H1 (cell line): Measurements from ENCODE around the gene KIR3DL3. TPM values are rescaled to one million over a fixed set of nuclear protein-coding genes. Genes with fewer than 3 reads are reported as not detected.
"Not testable (repeated sequence)": the region's sequence is repeated elsewhere in the genome, so short reads cannot be mapped to it uniquely, and the experiment has no call there.

ENCODE experiments used
- CTCF ChIA-PET: fragments of 300-600 bp; sonication (Branson Sonifier 250); formaldehyde crosslinking; loops from one replicate; lab custom pipeline; 2021; ENCODE audit not compliant: partially characterized antibody; lab: Charles Lee
- POLR2A ChIA-PET: fragments of 300-600 bp; sonication (Branson Sonifier 250); formaldehyde crosslinking; loops from one replicate; lab custom pipeline; 2021; ENCODE audit warnings: inconsistent platforms; ENCODE audit not compliant: partially characterized antibody; lab: Charles Lee
- DNase-seq, 2 experiments: peaks; one replicate each; pipeline versions ENCODE4 v3.0.0 to v3.0.0-alpha.2; 2010 to 2022; ENCODE audit warnings: low spot score in 2 of 2, low read depth in 1 of 2, mixed read lengths in 1 of 2
- FAIRE-seq: peaks from 2 replicates; lab custom pipeline; 2011; peaks lifted over from hg19 to GRCh38; lab: Jason Lieb, UNC
- H2AFZ ChIP-seq: 2 replicates; pipeline ENCODE4 v1.8.1; 2012; ENCODE audit warnings: low read length, inconsistent platforms
- H2AK5ac ChIP-seq: 2 replicates; pipeline ENCODE4 v1.6.1; 2013; ENCODE audit warnings: low read depth, low read length
- H2BK120ac ChIP-seq: replicated peaks from 2 replicates; pipeline ENCODE3; 2013; ENCODE audit warnings: low read depth, low read length, inconsistent platforms
- H2BK12ac ChIP-seq: 2 replicates; pipeline ENCODE4 v1.6.1; 2013; ENCODE audit warnings: low read depth, low read length
- H2BK15ac ChIP-seq: 2 replicates; pipeline ENCODE4 v1.6.1; 2013; ENCODE audit warnings: low read length
- H2BK20ac ChIP-seq: 2 replicates; pipeline ENCODE4 v1.6.1; 2013; ENCODE audit warnings: low read length
- H2BK5ac ChIP-seq: 2 replicates; pipeline ENCODE4 v1.6.1; 2013; ENCODE audit warnings: low read depth, low read length
- H3K14ac ChIP-seq: 2 replicates; pipeline ENCODE4 v1.6.1; 2013; ENCODE audit warnings: inconsistent platforms; ENCODE audit not compliant: insufficient read length
- H3K18ac ChIP-seq: 2 replicates; pipeline ENCODE4 v1.6.1; 2013; ENCODE audit warnings: low read length; ENCODE audit errors: extremely low read depth
- H3K23ac ChIP-seq: 2 replicates; pipeline ENCODE4 v1.6.1; 2013; ENCODE audit warnings: inconsistent platforms; ENCODE audit not compliant: insufficient read length
- H3K23me2 ChIP-seq: 2 replicates; pipeline ENCODE4 v1.6.1; 2013; ENCODE audit warnings: low read depth, low read length
- H3K27ac ChIP-seq: 2 replicates; pipeline ENCODE4 v1.6.1; 2011; ENCODE audit warnings: low read depth, low read length, inconsistent platforms
- H3K27me3 ChIP-seq, 4 experiments: replicated peaks in 1 of 4; 1 replicate in 1 of 4; 2 replicates in 3 of 4; pipeline versions ENCODE4 v1.6.1 to v1.8.1; 2011 to 2013; ENCODE audit warnings: low read length in 3 of 4, mild to moderate bottlenecking in 3 of 4, inconsistent platforms in 2 of 4, mixed read lengths in 2 of 4, moderate library complexity in 1 of 4; ENCODE audit not compliant: control insufficient read depth in 3 of 4, insufficient read depth in 3 of 4; ENCODE audit errors: extremely low read depth in 1 of 4
- H3K36me3 ChIP-seq, 4 experiments: 2 replicates each; pipeline versions ENCODE4 v1.6.1 to v1.8.1; 2011 to 2013; ENCODE audit warnings: mild to moderate bottlenecking in 4 of 4, low read length in 3 of 4, moderate library complexity in 2 of 4, control low read depth in 1 of 4, inconsistent platforms in 1 of 4; ENCODE audit not compliant: insufficient read depth in 4 of 4, control insufficient read depth in 2 of 4
- H3K4ac ChIP-seq: replicated peaks from 2 replicates; pipeline ENCODE3; 2013; ENCODE audit warnings: low read length, low read depth, mixed read lengths, inconsistent platforms; ENCODE audit not compliant: insufficient read length
- H3K4me1 ChIP-seq, 4 experiments: replicated peaks in 1 of 4; 1 replicate in 1 of 4; 2 replicates in 3 of 4; pipeline versions ENCODE4 v1.6.1 to v1.8.1; 2011 to 2013; ENCODE audit warnings: low read length in 3 of 4, inconsistent platforms in 2 of 4, mixed read lengths in 1 of 4; ENCODE audit not compliant: insufficient read depth in 4 of 4, control insufficient read depth in 3 of 4
- H3K4me2 ChIP-seq, 2 experiments: 2 replicates each; pipeline versions ENCODE4 v1.6.1 to v1.8.1; 2011 to 2013; ENCODE audit warnings: low read depth in 2 of 2, low read length in 2 of 2, control low read depth in 1 of 2, inconsistent platforms in 1 of 2, mild to moderate bottlenecking in 1 of 2; ENCODE audit not compliant: insufficient read depth in 1 of 2
- H3K4me3 ChIP-seq, 4 experiments: fragments of 200-600, 300-600 bp in 1 of 4; sonication (generic), shearing (Covaris generic), sonication (Bioruptor Twin) in 1 of 4; 2 replicates each; pipeline versions ENCODE4 v1.5.1 to v1.8.1; 2011 to 2016; ENCODE audit warnings: low read length in 4 of 4, low read depth in 3 of 4, control low read depth in 2 of 4, inconsistent platforms in 2 of 4, mild to moderate bottlenecking in 2 of 4, mixed read lengths in 1 of 4, moderate library complexity in 1 of 4; ENCODE audit not compliant: insufficient read depth in 2 of 4; ENCODE audit errors: extremely low read depth in 1 of 4
- H3K56ac ChIP-seq: replicated peaks from 2 replicates; pipeline ENCODE3; 2013; ENCODE audit warnings: low read depth, mild to moderate bottlenecking, mixed read lengths, low read length, inconsistent platforms; ENCODE audit not compliant: insufficient read length
- H3K79me1 ChIP-seq: 2 replicates; pipeline ENCODE4 v1.6.1; 2013; ENCODE audit warnings: low read depth, low read length, control low read depth
- H3K79me2 ChIP-seq, 2 experiments: 2 replicates each; pipeline versions ENCODE4 v1.6.1 to v1.8.1; 2012 to 2013; ENCODE audit warnings: low read length in 2 of 2, mild to moderate bottlenecking in 2 of 2, inconsistent platforms in 1 of 2; ENCODE audit not compliant: insufficient read depth in 2 of 2, control insufficient read depth in 1 of 2
- H3K9ac ChIP-seq, 4 experiments: replicated peaks in 1 of 4; 1 replicate in 1 of 4; 2 replicates in 3 of 4; pipeline versions ENCODE4 v1.6.1 to v1.8.1; 2011 to 2013; ENCODE audit warnings: low read depth in 3 of 4, low read length in 3 of 4, control low read depth in 2 of 4, mild to moderate bottlenecking in 2 of 4, moderate library complexity in 2 of 4, inconsistent platforms in 1 of 4; ENCODE audit errors: extremely low read depth in 1 of 4
- H3K9me3 ChIP-seq, 2 experiments: 2 replicates each; pipeline versions ENCODE4 v1.6.1 to v1.8.1; 2012 to 2013; ENCODE audit warnings: mild to moderate bottlenecking in 2 of 2, moderate library complexity in 2 of 2, control low read depth in 1 of 2, inconsistent platforms in 1 of 2, low read depth in 1 of 2, low read length in 1 of 2, mixed read lengths in 1 of 2; ENCODE audit not compliant: insufficient read depth in 2 of 2
- H4K20me1 ChIP-seq, 2 experiments: replicated peaks in 1 of 2; 2 replicates each; pipeline versions ENCODE3 to v1.8.1; 2011 to 2013; ENCODE audit warnings: inconsistent platforms in 2 of 2, low read length in 2 of 2, mild to moderate bottlenecking in 1 of 2; ENCODE audit not compliant: insufficient read depth in 2 of 2, control insufficient read depth in 1 of 2
- H4K5ac ChIP-seq: 2 replicates; pipeline ENCODE4 v1.6.1; 2013; ENCODE audit warnings: low read length, low read depth, mixed read lengths, inconsistent platforms; ENCODE audit not compliant: insufficient read length
- H4K8ac ChIP-seq: 2 replicates; pipeline ENCODE4 v1.8.0; 2013; ENCODE audit warnings: mild to moderate bottlenecking, moderate library complexity, low read length, inconsistent platforms; ENCODE audit not compliant: insufficient read depth; ENCODE audit errors: extremely low read depth
- H4K91ac ChIP-seq: replicated peaks from 2 replicates; pipeline ENCODE3; 2013; ENCODE audit warnings: low read length, mixed read lengths, inconsistent platforms; ENCODE audit not compliant: insufficient read length
- WGBS, 2 experiments: shearing (Covaris generic) in 1 of 2; methylation state at CpG; one replicate each; pipeline versions ENCODE4 v1.1.6 to v1.1.7; 2013 to 2015; ENCODE audit warnings: low lambda C conversion rate in 2 of 2, mixed read lengths in 2 of 2, inconsistent platforms in 1 of 2, low coverage in 1 of 2, missing lambda C conversion rate in 1 of 2; ENCODE audit not compliant: insufficient replicate concordance in 2 of 2, insufficient coverage in 1 of 2, insufficient read length in 1 of 2; ENCODE audit errors: extremely low coverage in 1 of 2, missing lambda C conversion rate in 1 of 2; 5-methylcytosine and 5-hydroxymethylcytosine counted together
- polyA plus RNA-seq, 7 experiments: library from polyadenylated mRNA; depleted of rRNA in 3 of 7; stranded (reverse) in 5 of 7; unstranded in 2 of 7; fragments of >200 nt in 5 of 7; fragments of 200-250 nt in 2 of 7; gene quantifications; 1 replicate in 5 of 7; 2 replicates in 1 of 7; 4 replicates in 1 of 7; pipeline versions ENCODE4 v1.2.1 to v1.2.3, GENCODE V29; 2011 to 2013; ENCODE audit warnings: missing spikeins in 2 of 7, mixed read lengths in 2 of 7
- total RNA-seq: library from RNA; stranded (reverse); fragmentation: NEBNext Ultra II Directional; extraction: Animal tissue kit (Norgen Biotek cat#: 25700); gene quantifications from 2 replicates; pipeline ENCODE4 v1.2.1, GENCODE V29; 2021

Gene KIR3DL3
- total and polyA plus RNA-seq, 2 of the 8 experiments (the other 6 are each of a cell fraction or from before 2014, with no cell fraction given), result not detected

GRCh38 chr19:54775830-54776229, 51.6 kb downstream of the KIR3DL3 start:
- H2BK5ac ChIP-seq, H2BK15ac ChIP-seq, CTCF ChIA-PET, H4K20me1 ChIP-seq, H3K36me3 ChIP-seq, H3K4me3 ChIP-seq, H3K4me2 ChIP-seq, H4K91ac ChIP-seq, H3K14ac ChIP-seq, H3K27ac ChIP-seq, H2BK120ac ChIP-seq, FAIRE-seq, H3K18ac ChIP-seq, H3K27me3 ChIP-seq, H2BK12ac ChIP-seq, H3K23ac ChIP-seq, H3K79me2 ChIP-seq, DNase-seq, H4K5ac ChIP-seq, H4K8ac ChIP-seq, H3K56ac ChIP-seq, H2AFZ ChIP-seq, H2AK5ac ChIP-seq, H2BK20ac ChIP-seq, H3K23me2 ChIP-seq, H3K9ac ChIP-seq, POLR2A ChIA-PET, H3K4ac ChIP-seq, H3K4me1 ChIP-seq, H3K79me1 ChIP-seq: not testable (repeated sequence)
- WGBS, 2 experiments, result 81% methylated on average over 8 of the region's 8 CpGs; no CpG with 5 or more reads in 1 of the 2 experiments
- peaks cover 24 to 52% of the 10 kb centered on the region in 2 experiments for H3K9me3 ChIP-seq

DNA sequence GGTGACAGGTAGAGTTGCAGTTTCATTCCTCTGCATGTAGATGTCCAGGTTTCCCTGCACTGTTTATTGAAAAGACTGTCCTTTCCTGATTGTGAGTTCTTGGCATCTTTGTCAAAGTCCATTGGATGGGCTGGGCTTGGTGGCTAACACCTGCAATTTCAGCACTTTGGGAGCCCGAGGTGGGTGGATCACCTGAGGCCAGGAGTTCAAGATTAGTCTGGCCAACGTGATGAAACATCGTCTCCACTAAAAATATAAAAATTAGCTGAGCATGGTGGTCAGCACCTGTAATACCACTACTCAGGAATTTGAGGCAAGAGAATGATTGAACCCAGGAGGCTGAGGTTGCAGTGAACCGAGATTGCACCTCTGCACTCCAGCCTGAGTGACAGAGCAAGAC, 53.6 kb downstream of the KIR3DL3 start:
- 54% methylated on average over 4 of the region's 4 CpGs; no CpG with 5 or more reads in 1 of the 2 experiments for WGBS, 2 experiments
- DNase-seq, CTCF ChIA-PET, H3K56ac ChIP-seq, H2BK5ac ChIP-seq, H3K23ac ChIP-seq, H3K4me2 ChIP-seq, H3K79me2 ChIP-seq, H3K9ac ChIP-seq, H2BK12ac ChIP-seq, H3K4ac ChIP-seq, H4K8ac ChIP-seq, H2AFZ ChIP-seq, H2BK20ac ChIP-seq, H3K4me3 ChIP-seq, H4K5ac ChIP-seq, FAIRE-seq, H4K20me1 ChIP-seq, POLR2A ChIA-PET, H3K14ac ChIP-seq, H4K91ac ChIP-seq, H3K18ac ChIP-seq, H3K27me3 ChIP-seq, H3K27ac ChIP-seq, H2AK5ac ChIP-seq, H3K23me2 ChIP-seq, H2BK15ac ChIP-seq, H3K36me3 ChIP-seq, H3K79me1 ChIP-seq, H2BK120ac ChIP-seq, H3K4me1 ChIP-seq: not testable (repeated sequence)
- H3K9me3 ChIP-seq, result peaks cover 19 to 45% of the 10 kb centered on the region in 2 experiments
